GM19463 (cell line): Measurements from ENCODE around the gene KPRP.

Experiments used
- ATAC-seq: cut with Tn5 transposase; IDR thresholded peaks from one replicate; pipeline ENCODE4 v1.9.1; 2021; ENCODE audit warnings: mild to moderate bottlenecking, moderate library complexity; ENCODE audit not compliant: unreplicated experiment

KPRP gene

DNA sequence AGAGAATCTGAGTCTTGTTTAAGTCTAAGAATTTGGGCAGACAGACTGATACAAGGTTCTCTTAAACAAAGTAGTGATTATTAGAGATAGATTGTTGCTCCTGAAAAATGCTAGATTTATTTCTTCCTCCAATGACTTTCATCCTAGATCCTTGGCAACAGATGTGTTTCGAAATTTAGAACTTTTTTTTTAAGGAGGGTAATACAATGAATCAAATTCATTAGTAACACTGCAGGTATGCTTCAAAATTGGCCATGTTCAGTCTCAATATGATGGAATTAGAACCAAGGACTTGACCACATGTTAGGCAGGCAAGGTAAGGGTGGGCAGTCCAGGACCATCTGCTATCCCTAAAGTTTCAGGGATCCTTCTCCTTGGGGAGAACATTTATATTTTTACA is 12.6 kb downstream of the KPRP start:
- no peak for ATAC-seq

- ATAC-seq: no peak
Observed at GRCh38 chr1:152774875-152775274, 17.1 kb downstream of the KPRP start, which contains the start of gene LCE1F. Gene LCE1F (plus strand): TSS chr1:152775140. CDS start chr1:152776372, 1,232 bp downstream.

DNA sequence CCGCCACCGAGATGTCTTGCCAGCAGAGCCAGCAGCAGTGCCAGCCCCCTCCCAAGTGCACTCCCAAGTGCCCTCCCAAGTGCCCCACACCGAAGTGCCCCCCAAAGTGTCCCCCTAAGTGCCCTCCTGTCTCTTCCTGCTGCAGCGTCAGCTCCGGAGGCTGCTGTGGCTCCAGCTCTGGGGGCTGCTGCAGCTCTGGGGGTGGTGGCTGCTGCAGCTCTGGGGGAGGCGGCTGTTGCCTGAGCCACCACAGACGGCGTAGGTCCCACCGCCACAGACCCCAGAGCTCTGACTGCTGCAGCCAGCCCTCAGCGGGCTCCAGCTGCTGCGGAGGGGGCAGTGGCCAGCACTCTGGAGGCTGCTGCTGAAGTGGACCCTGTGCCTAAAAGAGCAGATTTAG is 18.5 kb downstream of the KPRP start:
- ATAC-seq: no peak

GRCh38 chr1:152777510-152778137 is 19.8 kb downstream of the KPRP start:
- no peak for ATAC-seq

DNA sequence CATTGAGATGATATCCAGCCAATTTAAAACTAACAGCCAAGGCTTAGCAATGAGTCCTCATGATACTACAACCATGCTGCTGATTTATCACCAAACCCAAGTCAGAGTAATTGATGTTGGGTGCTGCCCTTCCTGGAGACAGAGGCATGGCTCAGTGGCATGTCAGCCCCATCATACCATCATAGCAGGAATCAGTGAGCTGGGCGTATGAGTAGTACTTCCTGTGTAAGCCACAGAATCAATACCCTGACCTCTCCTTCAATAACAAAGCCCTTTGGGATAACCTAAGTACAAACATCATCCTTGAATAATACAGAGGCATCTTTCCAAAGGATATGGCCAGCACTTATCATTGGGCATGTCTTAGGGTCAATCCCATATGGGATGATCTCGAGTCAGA is 25.3 kb downstream of the KPRP start:
- ATAC-seq: no peak

DNA sequence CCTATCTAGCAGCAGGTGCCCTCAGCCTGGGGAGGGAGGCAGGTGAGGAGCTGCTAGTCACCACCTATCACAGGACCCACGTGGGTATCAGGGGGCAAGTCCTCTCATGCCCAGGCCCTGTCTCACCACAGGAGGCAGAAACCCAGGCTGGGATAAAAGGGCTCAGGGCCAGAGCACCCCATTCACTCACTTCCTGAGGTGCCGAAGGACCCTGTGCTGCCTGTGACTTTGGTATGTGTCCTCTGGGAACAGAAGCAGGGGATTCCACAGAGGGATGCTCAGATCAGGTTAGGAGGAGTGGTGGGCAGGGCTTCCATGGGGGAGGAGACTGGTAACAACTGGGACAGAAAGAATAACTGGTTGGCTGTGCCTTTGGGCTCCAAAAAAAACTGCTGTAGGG is 28.3 kb downstream of the KPRP start, which contains the start of gene LCE1E:
LCE1E (plus strand) TSS at position 181 of the 400 bp plus-strand sequence. CDS start 1,043 bp downstream, outside the sequence.
- no peak for ATAC-seq

DNA sequence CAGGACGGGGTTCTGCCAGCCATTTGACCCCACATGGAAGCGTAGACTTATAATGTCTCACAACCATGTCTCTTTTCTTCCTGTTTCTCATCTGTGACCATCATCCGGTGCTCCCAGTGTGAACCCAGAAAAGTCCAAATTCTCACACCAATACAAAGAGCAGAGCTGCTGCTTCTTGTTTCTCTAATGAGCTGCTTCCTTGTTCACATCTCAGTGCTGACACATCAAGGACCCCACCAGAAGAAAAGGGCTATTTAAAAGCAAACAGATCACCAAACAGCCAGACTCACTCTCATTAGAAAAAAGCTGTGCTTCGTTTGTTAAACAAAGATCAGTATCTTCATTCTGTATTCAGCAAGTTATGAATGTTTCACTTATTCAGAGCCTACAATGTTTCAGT is 37.9 kb downstream of the KPRP start:
- ATAC-seq: no peak

DNA sequence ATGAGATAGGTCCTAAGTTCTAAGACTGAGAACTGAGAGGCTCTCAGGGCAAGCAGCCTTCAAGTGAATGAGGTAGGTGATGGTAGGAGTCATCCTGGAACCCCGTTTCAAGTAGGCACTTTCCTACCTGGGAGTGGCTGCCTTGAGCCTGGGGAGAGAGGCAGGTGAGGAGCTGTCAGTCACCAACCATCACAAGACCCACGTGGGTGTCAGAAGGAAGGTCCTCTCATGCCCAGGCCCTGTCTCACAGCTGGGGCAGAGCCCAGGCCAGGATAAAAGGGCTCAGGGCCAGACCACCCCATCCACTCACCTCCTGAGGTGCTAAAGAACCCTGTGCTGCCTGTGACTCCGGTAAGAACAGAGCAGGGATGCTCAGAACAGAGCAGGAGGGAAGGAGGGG is 38.6 kb downstream of the KPRP start, which contains the start of gene LCE1D:
LCE1D (plus strand) TSS at position 301 of the 400 bp plus-strand sequence. CDS start 1,074 bp downstream, outside the sequence.
- no peak for ATAC-seq

DNA sequence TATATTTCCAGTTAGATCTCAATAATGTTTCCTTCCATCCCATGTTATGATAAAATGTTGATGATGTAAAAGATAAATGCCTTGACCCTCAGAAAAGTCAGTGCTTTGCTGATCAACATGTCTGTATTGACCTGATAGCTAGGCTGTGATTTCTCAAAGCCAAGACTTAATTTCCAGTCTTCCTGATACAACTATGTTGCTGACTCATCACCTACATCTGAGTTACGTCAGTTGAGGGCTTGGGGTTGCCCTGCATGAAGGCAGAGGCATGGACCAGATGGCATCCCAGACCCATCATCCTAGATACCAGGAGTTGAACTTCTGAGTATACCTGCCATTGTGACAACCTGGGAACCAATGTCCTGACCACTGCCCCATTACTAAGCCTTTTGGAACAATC is 43.5 kb downstream of the KPRP start:
- no peak for ATAC-seq

GRCh38 chr1:152806576-152806975 is 48.8 kb downstream of the KPRP start, which contains the start of gene LCE1C:
Gene LCE1C (minus strand): TSS chr1:152806651. CDS start chr1:152805478, 1,173 bp downstream.
- ATAC-seq: no peak

- no peak for ATAC-seq
Observed at GRCh38 chr1:152811050-152811449, 53.2 kb downstream of the KPRP start.
